Superior temporal gyrus (tissue), 1 donor: ENCODE results near the gene CKB.
A peak's percentile ranks its signal among the peaks of the same experiment; 100 is the strongest.

Source experiments
- DNase-seq: peaks from one replicate; pipeline ENCODE4 v3.0.0-alpha.2; 2016; ENCODE audit errors: extremely low spot score

Gene CKB

DNA sequence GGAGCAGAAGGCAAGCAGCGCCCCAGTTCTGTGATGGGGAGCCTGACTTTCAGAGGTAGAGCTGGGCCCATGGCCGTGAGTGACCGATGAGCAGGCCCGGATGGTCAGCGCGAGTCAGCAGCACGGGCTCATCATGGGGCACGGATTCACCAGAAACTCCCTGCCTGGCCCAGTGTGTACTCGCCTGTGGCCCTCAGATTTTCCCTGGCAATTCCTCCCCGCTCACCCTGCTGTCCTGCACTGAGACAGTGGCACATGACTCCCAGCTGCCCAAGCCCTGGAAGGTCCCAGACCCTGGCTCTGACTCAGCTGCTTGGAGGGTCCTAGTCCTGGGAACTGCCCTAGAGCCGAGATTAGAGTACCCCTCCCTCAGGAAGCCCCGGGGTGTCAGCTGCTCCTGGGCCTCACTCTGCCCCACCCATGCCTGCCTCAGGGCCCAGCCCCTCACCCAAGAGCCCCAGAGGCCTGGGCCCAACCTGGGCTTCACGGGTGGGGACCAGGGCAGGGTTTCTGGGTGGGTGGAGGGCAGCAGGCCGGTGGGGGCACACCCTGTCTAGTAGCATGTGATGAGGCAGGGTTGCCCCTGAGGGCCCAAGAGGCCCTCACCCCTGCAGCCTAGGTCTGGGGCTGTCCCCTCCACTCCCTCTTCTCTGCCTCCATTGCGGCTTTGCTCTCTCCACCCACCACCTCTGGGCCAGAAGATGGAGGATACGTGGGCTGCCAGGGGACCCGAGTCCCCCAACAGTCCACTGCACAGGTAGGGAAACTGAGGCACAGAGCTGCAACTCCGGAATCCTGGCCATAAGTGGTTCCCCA is 14.8 kb upstream of the CKB start:
- no peak for DNase-seq

DNA sequence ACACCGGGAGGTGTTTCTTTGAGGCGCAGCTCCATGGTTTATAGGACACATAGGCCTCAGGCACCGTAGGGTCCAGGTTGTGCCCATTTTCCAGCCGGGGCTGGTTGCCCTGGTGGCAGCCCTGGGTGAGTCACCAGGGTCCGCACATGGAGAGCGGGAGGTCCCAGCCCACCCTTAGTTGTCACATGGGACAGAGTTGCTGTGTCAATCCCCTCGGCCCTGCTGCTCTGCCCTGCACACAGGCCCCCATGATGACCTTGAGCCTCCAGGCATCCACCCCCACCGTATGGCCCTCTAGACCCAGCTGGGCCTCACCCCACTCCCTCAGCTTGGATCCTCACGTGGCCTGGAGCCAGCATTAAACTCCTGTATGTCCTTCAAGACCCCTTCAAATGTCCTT is 14.1 kb upstream of the CKB start:
- no peak for DNase-seq

DNA sequence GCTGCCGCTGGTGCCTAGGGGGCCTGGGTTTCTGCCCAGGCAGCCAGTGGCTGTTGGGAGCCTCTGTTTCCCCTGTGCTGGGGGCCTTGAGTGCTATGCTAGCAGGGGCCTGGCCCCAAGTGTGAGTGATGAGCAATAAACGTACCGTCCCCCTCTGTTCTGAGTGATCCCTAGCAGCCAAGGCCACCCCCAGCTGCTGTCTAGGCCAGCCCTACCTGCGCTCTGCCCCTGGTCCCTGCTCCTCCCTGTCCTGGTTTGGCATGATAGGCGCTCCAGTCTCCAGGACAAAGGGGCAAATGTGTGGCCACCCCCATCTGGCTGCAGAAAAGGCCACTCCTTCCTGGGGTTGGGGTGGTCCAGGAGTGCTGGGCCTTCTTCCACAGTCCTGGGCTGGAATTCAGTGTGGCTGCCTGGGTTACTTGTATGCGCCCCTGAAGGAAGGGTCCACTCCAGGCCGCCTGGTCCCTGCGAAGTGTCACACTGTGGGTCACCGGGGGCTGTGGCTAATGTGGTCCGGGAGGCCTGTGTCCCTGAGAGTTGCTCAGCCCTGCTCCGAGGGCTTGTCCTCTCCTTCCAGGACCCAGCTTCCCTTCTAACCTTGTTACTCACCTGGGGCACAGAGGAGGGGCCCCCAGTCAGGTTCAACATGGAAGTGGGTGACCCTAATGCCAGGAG is 13.4 kb upstream of the CKB start:
- peak; percentile 6 for DNase-seq

DNA sequence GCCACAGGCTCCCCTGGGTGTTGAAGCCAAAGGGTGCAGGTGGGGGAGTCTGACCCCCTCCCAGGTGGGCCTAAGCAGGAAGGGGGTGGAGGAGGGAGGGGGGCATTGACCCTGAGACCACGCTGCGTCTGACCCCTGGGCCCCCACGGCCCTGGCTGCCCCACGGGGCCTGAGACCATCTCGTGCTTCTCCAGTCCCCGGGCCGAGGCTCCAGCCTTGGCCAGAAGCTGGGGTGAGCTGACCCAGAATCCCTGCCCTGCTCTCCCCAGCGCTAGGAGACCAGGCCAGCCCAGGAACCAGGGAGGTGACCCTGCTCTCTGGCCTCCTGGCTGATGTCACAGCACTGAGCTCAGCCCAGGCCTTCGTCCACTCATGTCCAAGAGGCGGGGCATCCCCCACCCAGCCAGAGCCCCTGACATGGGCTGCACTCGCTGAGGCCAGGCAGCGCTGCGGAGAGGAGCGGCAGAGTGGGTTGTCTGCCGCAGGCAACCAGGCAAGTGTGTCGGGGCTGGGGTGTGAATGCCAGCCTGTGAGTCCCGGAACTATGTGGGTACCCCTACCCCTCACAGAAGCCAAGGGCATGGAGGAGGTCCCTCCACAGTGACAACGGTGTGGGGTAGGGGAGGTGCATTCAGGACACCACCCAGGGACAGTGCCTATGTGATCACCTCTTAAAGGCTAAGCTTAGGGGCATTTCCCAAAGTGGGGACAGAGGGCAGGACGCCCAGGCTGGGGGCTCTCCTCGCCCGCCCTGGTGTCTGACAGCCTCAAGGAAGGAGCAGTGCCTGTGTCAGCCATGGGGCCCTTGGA is 12.7 kb upstream of the CKB start:
- DNase-seq: peak; percentile 4

DNA sequence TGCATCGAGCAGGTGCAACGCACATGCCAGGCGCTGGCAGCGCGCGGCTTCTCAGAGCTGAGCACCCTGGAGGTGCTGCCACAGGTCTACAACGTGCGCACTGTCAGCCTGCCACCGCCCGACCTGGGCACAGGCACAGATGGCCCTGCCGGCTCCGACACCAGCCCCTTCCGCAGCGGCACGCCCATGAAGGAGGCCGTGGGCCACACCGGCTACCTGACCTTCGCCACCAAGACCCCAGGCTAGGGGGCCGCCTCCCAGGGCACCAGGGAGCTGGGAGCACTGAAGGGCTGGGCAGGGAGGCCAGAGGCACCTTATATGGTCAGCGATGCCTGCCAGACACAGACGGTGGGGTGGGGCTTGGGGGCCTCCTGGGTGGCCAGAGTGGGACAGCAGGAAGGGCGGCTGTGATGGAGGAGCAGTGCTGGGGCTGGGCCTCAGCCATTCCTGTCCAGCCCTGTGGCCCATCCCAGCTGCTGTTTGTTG is 12.0 kb upstream of the CKB start:
- no peak for DNase-seq

DNA sequence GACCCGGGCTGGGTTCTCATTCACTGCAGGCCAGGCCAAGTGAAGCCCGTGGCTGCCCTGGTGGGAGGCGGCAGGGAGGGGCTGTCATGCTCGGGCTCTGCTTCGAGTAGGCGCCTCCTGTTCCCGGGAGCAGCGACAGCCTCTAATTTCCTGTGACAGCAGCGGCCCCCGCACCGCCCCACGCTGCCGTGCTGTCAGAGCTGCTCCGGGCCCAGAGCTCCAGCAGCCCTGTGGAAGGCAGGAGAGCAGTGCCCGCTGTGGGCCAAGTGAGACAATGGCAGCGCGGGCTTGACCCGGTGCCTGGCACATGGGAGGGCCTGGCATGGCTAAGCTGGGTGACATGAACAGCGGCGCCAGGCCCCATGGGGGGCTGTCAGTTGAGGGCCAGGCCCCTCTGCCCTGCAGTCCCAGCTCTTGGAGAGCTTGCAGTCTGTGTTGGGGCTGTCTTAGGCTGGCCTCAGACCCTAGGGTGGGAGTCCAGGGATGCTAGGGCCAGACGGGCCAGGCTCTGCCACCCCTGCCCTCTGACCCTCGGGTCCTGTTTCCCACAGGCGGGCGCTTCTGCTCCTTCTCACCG is 11.5 kb upstream of the CKB start:
- peak; percentile 40 for DNase-seq

DNA sequence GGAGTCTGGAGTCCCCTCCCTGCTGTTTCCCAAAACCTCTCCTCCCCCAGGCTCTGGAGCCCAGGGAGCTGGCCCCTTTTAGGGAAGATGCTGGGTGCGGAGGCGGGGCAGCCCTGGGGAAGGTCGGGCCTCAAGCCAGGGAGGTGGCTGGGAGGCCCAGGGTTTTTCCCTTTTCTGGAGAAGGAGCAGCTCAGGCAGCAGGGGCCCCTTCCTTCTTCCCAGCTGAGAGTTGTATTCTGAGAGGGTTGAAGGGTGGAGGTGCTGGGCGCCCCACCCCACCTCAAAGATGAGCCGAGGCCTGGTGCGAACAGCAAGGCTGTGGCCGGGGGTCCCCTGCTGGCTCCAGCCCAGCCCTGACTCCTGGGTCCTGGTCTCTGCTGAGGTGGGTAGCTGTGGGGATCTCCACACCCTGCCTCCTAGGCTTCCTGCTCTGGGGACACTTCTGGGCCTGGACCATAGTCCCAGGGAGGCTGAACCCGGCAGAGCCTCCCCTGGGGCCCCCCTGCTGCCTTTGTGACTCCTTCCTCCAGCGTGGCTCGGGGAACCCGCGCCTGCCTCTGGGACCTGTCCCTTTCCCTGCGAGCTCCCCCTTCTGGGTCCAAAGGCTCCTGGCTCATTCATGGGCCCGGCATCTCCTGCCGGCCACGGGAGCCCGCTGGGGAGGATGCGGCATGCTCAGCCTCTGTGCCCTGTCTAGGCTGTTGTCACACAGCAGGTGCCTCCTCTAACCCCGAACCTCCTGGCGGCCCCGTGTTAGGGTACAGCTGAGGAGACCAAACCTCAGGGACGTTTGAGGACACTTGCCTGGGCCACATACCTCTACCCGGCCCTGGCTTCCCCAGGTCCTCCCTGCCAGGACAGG is 10.7 kb upstream of the CKB start:
- no peak for DNase-seq

DNA sequence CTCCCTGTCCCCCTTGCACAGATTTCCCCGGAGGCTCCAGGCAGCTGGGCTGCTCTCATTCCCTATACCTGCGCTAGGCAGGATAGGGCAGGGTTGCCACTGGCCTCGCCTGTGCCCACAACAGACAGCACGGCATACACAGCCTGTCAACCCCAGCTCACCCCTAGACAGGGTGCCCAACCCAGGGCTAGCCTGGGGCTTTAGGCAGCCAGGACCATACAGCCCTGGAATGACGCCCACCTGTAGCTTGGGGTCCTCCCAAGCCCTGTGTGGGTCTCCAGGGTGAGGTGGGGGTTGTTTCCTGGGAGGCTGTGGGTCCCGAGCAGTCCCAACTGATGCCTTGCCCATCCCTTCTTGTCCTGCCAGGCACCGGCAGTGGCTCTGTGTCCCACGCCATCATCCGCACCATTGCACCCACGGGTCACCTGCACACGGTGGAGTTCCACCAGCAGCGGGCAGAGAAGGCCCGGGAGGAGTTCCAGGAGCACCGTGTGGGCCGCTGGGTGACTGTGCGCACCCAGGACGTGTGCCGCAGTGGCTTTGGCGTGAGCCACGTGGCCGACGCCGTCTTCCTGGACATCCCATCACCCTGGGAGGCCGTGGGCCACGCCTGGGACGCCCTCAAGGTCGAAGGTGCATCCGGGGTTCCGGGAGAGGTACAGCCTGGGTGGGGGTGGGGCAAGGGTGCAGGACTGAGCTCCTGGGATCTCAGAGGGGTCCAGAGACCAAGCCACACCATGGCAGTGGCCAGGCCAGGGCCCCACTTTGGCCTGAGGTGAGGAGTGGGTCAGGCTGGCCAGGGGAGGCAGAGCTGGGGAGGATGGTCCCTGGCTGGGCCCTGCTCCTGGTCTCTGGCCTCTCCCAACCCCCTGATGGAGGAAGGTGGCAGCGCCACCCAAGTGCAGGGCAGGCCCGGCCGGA is 9.8 kb upstream of the CKB start:
- no peak for DNase-seq

DNA sequence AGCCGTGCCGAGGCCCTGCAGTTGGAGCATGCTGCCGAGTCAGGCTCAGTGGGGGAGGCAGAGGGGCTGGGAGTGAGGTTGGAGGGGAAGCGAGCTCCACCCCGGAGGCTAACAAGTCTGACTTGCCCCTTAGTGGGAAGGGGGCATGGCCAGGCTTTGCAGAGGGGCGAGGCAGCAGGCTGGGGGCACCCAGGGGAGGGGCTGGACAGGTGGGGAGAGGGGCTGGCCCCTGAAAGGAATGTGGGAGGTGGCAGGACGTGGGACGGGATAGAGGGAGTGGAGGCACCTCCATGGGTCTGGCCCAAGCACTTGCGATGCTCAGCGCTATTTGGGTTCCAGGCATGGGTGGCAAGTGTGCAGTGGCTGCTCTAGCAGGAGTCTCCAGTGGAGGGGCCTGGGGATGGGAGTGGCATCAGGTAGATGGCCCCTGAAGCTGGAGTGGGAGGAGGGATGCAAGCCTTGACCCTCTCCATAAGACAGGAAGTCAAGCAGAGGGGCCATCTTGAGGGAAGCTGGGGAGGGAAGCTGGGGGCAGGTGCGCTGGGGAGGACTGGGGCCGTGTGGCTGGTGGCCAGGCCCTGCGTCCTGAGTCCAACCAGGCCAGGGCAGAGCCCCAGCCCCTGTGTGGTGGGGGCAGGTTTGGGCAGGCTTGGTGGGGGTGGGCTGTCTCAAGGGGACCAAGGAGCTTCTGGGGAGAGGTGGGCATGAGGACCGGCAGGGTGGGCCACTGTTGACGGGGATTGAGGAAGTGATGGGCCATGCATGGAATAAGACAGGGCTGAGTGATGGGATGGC is 9.0 kb upstream of the CKB start:
- no peak for DNase-seq

DNA sequence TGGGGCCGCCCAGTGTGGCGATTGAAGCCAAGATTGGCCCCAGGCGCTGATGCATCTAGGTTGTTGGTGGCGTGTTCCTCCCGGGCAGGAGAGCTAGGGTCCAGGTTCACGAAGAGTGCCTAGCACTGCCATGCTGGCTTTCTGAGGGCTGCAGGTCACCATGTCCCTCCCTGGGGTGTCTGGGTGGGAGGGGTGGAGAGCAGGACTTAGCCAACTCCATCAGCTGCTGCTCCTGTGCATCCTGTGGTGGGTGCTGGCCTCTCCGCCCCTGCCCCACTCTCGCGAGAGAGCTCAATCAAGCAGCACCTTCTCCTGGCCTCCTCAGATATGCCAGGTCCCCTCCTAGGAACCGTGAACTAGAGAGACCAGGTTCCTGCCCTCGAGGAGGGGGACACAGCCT is 8.2 kb upstream of the CKB start:
- no peak for DNase-seq

DNA sequence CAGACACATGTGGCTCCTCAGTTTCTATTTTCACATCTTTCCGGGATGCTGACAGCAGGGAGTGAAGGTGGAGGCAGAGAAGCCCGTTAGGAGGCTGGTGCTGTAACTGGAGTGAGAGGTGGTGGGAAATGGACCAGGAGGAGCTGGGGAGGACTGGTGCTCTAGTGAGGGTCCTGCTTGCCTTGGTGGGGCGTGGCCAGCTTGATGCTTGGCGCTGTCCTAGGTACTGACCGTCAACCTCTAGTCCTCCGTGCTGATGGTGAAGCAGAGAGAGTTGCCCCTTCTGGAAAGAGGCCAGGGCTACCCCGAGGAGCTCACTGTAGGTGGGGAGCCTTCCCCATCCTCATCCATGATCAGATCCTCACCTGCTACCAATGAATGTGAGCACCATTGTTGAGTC is 7.8 kb upstream of the CKB start:
- DNase-seq: no peak

DNA sequence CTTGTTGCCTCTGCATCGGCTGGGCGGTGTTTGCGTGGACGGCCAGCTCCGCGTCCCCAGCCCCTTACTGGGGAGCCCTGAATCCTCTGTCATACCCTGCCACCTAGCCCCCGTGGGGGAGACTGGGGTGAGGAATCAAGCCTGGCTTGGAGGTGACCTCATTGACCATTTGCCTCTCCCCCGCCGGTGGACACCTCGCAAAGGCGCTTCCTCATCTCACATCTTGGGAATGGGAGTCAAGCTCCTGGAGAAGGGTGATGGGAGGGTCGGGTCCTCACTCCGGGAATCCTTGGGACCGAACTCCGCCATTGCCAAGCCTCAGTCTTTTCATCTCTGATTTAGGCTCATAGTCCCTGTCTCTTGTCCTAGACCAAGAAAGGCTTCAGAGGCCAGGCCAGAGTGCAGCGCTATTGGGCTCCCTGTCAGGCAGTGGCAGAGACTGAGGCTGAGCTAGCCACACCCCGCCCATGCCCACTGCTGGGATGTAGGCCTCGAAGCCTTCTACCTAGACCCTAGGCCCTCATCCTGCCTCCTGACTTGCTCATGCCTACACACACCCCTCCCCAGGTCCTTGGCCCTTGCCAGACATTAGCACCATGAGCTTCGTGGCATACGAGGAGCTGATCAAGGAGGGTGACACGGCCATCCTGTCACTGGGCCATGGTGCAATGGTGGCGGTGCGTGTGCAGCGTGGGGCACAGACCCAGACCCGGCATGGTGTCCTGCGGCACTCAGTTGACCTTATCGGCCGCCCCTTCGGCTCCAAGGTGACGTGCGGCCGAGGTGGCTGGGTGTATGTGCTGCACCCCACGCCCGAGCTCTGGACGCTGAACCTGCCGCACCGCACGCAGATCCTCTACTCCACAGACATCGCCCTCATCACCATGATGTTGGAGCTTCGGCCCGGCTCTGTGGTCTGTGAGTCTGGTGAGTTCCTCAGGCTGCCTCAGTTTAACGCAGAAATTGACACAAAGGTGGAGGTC is 7.0 kb upstream of the CKB start:
- DNase-seq: no peak

DNA sequence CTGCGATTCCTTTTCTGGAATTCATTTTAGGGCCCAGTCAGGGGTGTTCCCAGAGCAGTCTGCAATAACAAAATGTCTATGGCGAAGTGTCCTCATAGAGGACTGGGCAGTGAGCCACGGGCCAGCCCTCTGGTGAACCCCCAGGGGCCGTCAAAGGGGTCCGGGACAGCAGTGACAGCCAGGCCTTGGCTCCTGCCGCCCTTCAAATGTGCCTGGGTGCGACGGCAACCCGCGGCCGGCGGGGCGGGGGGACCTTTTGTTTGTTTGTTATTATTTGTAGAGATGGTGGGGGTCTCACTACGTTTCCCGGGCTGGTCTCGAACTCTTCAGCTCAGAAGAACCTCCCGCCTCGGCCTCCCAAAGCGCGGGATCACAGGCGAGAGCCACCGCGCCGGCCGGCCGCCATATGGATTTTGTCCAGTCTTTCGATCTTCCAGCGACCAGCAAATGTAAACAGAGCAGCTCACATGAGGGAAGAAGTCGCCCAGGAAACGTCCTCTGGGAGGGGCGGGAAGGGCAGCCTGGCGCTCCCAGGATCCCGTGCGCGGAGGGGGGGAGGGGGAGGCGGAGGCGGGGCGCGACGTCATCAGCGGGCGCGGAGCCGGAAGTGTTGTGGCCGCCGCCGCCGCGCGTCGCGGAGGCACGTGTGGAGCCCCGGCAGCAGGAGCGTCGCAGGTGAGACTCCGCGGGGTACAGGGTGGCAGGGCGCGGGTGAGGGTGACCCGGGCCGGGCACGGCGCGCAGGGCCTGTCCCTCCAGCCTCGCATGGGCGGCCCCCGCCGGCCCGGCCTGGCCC is 6.2 kb upstream of the CKB start, which contains the start of gene TRMT61A:
Gene TRMT61A, plus strand, starts transcription at position 610 of the 796 bp plus-strand sequence. CDS start 783 bp downstream, outside the sequence.
- DNase-seq: peak; percentile 88

DNA sequence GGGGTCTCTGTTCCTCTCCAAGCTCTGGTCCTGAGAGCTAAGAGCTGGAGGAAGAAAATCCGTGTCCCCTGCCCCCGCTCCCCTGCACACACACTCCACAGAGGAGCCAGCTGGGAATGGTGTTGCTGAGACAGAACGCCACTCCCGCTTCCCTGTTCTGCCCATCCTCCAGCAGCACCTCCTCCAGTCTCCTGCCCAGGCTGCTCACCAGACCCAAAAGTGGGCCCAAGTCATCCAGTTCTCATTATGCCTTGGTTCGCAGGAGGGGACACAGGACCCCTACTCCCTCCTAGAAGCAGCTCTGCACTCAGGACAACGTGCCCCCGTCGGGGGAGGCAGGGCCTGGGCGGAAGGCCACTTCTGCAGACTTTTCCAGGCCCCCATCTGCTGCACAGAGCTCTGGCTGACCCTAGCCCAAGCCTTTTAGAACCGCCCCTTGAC is 5.5 kb upstream of the CKB start:
- peak; percentile 52 for DNase-seq

DNA sequence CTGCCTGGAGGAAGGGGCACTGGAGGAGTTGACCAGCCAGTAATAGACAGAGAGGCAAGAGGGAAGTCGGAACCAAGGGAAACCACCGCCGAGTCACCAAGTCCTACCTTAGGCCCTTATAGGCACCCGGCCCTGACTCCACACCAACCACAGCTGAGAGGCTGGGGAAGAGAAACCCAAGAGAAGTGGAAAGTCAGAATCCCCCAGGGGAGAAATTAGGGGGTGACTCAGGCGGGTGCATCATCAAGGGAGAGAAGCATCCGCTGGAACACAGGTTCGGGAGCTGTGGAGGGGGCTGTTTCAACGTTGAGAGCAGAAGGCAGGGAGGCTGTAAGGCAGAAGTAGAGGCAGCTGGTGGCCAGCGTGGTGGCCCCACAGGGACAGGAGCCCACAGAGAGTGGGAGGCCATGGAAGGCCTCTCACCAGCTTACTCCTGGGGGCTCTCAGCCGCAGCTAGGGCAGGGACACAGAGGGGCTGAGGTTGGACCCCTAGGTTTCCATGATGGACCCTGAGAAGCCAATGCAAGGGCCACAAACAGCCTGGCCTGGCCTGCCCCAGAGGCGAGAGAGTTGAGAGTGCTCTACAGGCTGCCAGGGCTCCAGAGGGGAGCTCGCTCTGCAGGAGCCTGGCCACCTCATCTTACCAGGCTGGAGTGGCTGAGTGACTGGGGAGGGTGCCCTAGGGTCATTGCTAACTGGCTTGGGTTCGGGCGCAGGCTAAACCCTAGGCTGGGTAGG is 4.9 kb upstream of the CKB start:
- peak; percentile 12 for DNase-seq

DNA sequence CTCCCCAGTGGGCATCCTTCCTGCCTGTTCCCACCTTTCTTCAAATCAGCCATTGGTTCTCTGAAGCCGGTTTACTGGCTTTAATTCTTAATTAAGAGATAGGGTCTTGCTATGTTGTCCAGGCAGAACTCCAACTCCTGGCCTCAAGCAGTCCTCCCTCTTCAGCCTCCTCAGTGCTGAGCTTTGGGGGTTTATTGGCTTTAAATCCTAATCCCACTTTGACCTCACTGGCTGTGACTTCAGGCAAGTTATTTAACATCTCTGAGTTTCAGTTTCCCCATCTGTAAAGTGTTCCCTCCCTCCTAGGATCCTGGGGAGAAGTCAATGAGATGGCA is 4.3 kb upstream of the CKB start:
- DNase-seq: peak; percentile 6
